Endothelial cell of umbilical vein (primary cell): ENCODE measurements around the gene PKD1L1.

ENCODE experiments used
- MAX ChIP-seq: IDR thresholded peaks from 2 replicates; pipeline ENCODE4 v1.6.1; 2011; ENCODE audit not compliant: insufficient read depth, insufficient read length
- MYC ChIP-seq: IDR thresholded peaks from one replicate; pipeline ENCODE4 v1.6.1; 2011; ENCODE audit warnings: mild to moderate bottlenecking, low read depth, low read length
- POLR2A ChIP-seq: IDR thresholded peaks from 2 replicates; pipeline ENCODE4 v1.6.1; 2012; ENCODE audit warnings: low read depth, mild to moderate bottlenecking, control low read depth, low read length
- POLR2AphosphoS5 ChIP-seq: IDR thresholded peaks from 2 replicates; pipeline ENCODE4 v1.6.1; 2012; ENCODE audit warnings: low read depth, mild to moderate bottlenecking, control low read depth, low read length, moderate library complexity; ENCODE audit not compliant: insufficient read depth
- TF ChIP-seq, protein P1 (sequence below), 2 donors: IDR thresholded peaks; 1 replicate in 1 of 2; 2 replicates in 1 of 2; pipeline ENCODE4 v1.5.1; 2011; ENCODE audit warnings: low read length in 2 of 2, mild to moderate bottlenecking in 2 of 2, moderate library complexity in 2 of 2, control low read depth in 1 of 2, inconsistent platforms in 1 of 2, low read depth in 1 of 2; ENCODE audit not compliant: insufficient read depth in 1 of 2; ENCODE audit errors: extremely low read depth in 1 of 2

- TF ChIP-seq MYC (no peak), POLR2AphosphoS5 (no peak), POLR2A (no peak), MAX (no peak)
- TF ChIP-seq, protein P1, sequence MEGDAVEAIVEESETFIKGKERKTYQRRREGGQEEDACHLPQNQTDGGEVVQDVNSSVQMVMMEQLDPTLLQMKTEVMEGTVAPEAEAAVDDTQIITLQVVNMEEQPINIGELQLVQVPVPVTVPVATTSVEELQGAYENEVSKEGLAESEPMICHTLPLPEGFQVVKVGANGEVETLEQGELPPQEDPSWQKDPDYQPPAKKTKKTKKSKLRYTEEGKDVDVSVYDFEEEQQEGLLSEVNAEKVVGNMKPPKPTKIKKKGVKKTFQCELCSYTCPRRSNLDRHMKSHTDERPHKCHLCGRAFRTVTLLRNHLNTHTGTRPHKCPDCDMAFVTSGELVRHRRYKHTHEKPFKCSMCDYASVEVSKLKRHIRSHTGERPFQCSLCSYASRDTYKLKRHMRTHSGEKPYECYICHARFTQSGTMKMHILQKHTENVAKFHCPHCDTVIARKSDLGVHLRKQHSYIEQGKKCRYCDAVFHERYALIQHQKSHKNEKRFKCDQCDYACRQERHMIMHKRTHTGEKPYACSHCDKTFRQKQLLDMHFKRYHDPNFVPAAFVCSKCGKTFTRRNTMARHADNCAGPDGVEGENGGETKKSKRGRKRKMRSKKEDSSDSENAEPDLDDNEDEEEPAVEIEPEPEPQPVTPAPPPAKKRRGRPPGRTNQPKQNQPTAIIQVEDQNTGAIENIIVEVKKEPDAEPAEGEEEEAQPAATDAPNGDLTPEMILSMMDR (IDR thresholded peaks at IDR 0.05; ENCODE audit: extremely low read depth in 1 of 2, insufficient read depth in 1 of 2, low read depth in 1 of 2, low read length in 2 of 2): no peak
These were observed 81.0 kb downstream of the PKD1L1 start for GRCh38 chr7:47867286-47867685.
